ENCODE data around the gene CYP19A1. TPM values are rescaled to one million over a fixed set of nuclear protein-coding genes. Genes with fewer than 3 reads are reported as not detected.

CYP19A1 gene
- total RNA-seq, 1 donor = 3.1 TPM

DNA sequence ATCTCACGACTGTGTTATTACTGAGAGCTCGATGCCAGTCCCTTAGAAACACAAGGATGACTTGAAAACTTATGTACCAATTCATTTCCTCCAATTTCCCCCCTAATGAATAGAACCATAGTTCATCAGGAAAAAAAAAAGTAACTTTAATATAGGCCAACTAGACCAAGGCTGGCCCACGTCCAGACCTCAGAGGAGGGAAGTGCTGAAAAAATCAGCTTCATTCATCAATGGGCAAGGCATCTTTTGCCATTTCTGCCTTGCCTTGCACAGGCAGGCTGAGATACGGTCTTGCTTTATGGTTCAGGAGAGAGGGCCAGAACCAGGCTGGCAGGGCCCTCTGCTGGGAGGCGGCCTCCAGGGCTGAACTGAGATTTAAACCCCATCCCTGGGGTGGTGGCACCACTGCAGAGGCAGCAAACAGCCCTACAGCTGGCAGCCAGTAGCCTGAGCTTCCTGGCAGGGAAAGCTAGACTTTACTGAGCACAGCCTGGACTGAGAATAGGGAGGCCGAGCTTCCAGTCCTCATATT lies 139.6 kb downstream of the CYP19A1 start:
- TF ChIP-seq, protein P1, sequence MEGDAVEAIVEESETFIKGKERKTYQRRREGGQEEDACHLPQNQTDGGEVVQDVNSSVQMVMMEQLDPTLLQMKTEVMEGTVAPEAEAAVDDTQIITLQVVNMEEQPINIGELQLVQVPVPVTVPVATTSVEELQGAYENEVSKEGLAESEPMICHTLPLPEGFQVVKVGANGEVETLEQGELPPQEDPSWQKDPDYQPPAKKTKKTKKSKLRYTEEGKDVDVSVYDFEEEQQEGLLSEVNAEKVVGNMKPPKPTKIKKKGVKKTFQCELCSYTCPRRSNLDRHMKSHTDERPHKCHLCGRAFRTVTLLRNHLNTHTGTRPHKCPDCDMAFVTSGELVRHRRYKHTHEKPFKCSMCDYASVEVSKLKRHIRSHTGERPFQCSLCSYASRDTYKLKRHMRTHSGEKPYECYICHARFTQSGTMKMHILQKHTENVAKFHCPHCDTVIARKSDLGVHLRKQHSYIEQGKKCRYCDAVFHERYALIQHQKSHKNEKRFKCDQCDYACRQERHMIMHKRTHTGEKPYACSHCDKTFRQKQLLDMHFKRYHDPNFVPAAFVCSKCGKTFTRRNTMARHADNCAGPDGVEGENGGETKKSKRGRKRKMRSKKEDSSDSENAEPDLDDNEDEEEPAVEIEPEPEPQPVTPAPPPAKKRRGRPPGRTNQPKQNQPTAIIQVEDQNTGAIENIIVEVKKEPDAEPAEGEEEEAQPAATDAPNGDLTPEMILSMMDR (IDR thresholded peaks at IDR 0.05; ENCODE audit: insufficient read depth, low read length) = no peak
- DNase-seq (ENCODE audit: low read depth) = no peak

DNA sequence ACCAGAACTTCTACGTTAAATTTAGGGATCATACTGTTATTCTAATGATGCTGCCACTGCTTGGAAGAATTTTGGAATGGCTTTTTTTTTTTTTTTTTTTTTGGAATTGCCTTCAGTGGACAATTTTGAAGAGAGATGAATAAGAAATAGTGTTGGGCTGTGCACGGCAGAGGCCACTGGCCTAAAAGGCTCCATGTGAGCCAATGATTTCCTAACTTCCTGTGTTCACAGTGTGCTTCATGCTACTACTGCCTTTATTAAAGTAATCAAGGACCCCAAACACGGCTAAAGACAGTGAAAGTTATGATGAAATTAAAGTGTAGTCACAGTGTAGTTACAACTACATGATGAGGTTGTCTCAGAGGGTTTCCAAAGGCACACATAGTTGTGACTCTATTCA lies 142.9 kb downstream of the CYP19A1 start:
- DNase-seq (ENCODE audit: low read depth) = peak; percentile 38
- TF ChIP-seq, protein P1 (IDR thresholded peaks at IDR 0.05; ENCODE audit: insufficient read depth, low read length) = no peak
- H3K4me3 ChIP-seq (ENCODE audit: low read depth, low read length) = no peak overlapping the region

More for the DNA sequence above, 139.6 kb downstream of the CYP19A1 start:
- no peak overlapping the region for H3K4me3 ChIP-seq (ENCODE audit: low read depth, low read length)

DNA sequence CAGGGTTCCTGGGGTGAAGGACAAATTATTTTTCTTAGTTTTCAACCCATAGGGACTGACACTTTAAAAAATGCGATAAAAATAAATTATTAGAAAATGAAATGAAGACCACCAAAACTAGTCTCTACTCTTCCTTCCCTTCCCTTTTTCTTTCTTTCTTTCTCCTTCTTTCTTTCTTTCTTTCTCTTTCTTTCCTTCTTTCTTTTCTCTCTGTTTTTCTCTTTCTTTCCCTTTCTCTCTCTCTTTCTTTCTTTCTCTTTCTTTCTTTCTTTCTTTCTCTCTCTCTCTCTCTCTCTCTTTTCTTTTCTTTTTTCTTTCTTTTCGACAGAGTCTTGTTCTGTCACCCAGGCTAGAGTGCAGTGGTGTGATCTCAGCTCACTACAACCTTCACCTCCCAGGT lies 144.4 kb downstream of the CYP19A1 start:
- TF ChIP-seq, protein P1 (IDR thresholded peaks at IDR 0.05; ENCODE audit: insufficient read depth, low read length) = no peak
- DNase-seq (ENCODE audit: low read depth) = no peak
- H3K4me3 ChIP-seq (ENCODE audit: low read depth, low read length) = no peak overlapping the region

DNA sequence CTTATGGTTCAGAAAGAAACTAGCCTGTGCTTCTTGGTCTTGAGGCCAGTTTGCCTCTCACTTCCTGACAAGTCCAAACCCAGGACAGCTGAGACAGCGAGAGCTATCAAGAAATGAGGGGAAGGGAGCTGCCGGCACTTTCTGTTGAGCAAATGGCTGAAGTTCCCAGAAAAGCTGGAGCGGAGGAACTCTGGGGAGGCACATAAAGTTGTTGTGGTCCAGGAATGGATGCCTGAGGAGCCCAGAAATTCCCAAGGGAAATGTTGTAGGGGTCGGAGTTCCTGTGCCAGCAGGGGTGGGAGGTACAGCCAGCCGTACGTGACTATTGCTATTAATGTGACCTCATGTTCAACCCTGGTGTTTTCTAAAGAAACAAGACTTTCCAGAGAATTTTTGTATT lies 144.9 kb downstream of the CYP19A1 start:
- TF ChIP-seq, protein P1 (IDR thresholded peaks at IDR 0.05; ENCODE audit: insufficient read depth, low read length) = no peak
- H3K4me3 ChIP-seq (ENCODE audit: low read depth, low read length) = no peak overlapping the region
- DNase-seq (ENCODE audit: low read depth) = peak; percentile 35

DNA sequence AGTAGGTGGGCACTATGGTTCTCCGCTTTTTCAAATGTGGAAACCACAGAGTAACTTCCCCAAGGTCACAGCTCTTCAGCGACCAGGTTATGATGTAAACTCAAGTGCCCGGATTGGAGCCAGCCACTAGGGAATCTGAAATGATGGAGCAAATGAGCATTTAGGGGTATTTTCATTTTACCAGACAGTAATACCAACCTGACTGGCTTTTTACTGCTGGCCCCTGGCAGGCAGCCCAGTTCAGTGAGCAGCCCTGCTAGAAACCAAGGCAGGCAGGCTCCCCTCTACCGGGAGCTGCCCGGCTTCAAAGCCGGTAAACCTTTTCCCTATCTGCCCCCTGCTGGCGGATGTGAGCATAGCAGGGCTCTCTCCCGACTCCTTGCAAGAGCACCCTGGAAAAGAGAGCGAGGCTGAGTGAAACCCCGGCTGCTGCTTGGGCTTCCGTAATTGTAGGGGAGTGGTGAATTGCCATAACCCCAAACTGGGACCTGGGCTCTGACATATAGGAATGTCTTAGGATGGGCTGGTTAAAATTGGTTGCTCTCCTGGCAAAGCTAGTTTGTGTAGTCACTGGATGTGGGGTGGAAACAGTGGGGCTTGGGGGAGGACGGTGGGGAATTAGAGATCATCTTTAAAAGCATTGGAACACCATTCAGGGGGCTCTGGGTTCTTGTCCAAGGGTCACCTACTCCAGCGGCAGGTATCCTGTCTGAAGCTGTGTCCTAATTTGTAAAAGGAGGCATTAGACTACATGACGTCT lies 145.7 kb downstream of the CYP19A1 start:
- TF ChIP-seq, protein P1 (IDR thresholded peaks at IDR 0.05; ENCODE audit: insufficient read depth, low read length) = peak; percentile 96
- H3K4me3 ChIP-seq (ENCODE audit: low read depth, low read length) = no peak overlapping the region

DNA sequence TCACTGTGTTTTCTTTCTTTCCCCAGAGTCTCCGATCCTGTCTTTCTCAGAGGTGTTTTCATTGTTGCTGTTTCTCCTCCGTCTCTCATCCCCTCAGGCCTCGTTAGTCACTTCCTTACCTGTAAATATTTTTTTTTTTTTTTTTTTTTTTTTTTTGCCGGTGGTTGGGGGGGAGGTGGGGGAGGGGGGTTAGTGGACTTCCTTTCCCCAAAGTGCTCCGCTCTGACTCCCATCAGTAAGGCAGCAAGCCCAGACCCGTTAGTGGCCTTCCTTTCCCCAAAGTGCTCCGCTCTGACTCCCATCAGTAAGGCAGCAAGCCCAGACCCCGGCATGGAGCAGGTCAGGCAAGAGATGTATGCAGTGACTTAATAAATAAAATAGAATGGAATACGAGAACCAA lies 146.6 kb downstream of the CYP19A1 start:
- H3K4me3 ChIP-seq (ENCODE audit: low read depth, low read length) = no peak overlapping the region
- no peak for DNase-seq (ENCODE audit: low read depth)
- TF ChIP-seq, protein P1 (IDR thresholded peaks at IDR 0.05; ENCODE audit: insufficient read depth, low read length) = no peak

More for the DNA sequence above, 145.7 kb downstream of the CYP19A1 start:
- peak; percentile 91 for DNase-seq (ENCODE audit: low read depth)

Measured in fibroblast of the aortic adventitia (primary cell).